MM.1S (cell line): ENCODE results near the gene HYAL4.

ENCODE experiments used
- DNase-seq: peaks from one replicate; pipeline ENCODE4 v3.0.0-alpha.2; 2015
- H2AFZ ChIP-seq: fragments of 300-600 bp; sonication (generic); 2 replicates; pipeline ENCODE4 v1.6.0; 2016; ENCODE audit warnings: antibody characterized with exemption, low read length
- H3F3A ChIP-seq: fragments of 300-600 bp; sonication (generic); 2 replicates; pipeline ENCODE4 v1.6.1; 2016; ENCODE audit warnings: mild to moderate bottlenecking, antibody characterized with exemption, low read length, moderate library complexity, mixed read lengths; ENCODE audit not compliant: insufficient read depth
- H3K27ac ChIP-seq: fragments of 300-600 bp; sonication (generic); 2 replicates; pipeline ENCODE4 v1.5.1; 2016; ENCODE audit warnings: mild to moderate bottlenecking, low read length
- H3K27me3 ChIP-seq: fragments of 300-600 bp; sonication (generic); replicated peaks from 2 replicates; pipeline ENCODE4 v1.6.0; 2016; ENCODE audit warnings: low read length; ENCODE audit not compliant: insufficient read depth
- H3K36me3 ChIP-seq: fragments of 300-600 bp; sonication (generic); replicated peaks from 2 replicates; pipeline ENCODE4 v1.6.1; 2016; ENCODE audit warnings: mild to moderate bottlenecking, low read length, mixed read lengths; ENCODE audit not compliant: insufficient read depth
- H3K4me1 ChIP-seq: fragments of 300-600 bp; sonication (generic); 2 replicates; pipeline ENCODE4 v1.6.1; 2016; ENCODE audit warnings: low read length, mixed read lengths
- H3K4me2 ChIP-seq: fragments of 300-600 bp; sonication (generic); 2 replicates; pipeline ENCODE4 v1.6.0; 2016; ENCODE audit warnings: low read depth, low read length
- H3K4me3 ChIP-seq: fragments of 300-600 bp; sonication (generic); 2 replicates; pipeline ENCODE4 v1.5.1; 2016; ENCODE audit warnings: low read length, mixed read lengths
- H3K79me2 ChIP-seq: fragments of 300-600 bp; sonication (generic); 2 replicates; pipeline ENCODE4 v1.6.1; 2016; ENCODE audit warnings: mixed run types, low read length, mixed read lengths
- H3K9ac ChIP-seq: fragments of 300-600 bp; sonication (generic); 2 replicates; pipeline ENCODE4 v1.6.1; 2016; ENCODE audit warnings: low read length, mixed read lengths
- H3K9me2 ChIP-seq: fragments of 300-600 bp; sonication (generic); replicated peaks from 2 replicates; pipeline ENCODE4 v1.6.1; 2016; ENCODE audit warnings: mild to moderate bottlenecking, low read length, mixed read lengths; ENCODE audit not compliant: insufficient read depth
- H3K9me3 ChIP-seq: fragments of 300-600 bp; sonication (generic); replicated peaks from 2 replicates; pipeline ENCODE4 v1.6.1; 2016; ENCODE audit warnings: mild to moderate bottlenecking, low read length, mixed read lengths; ENCODE audit not compliant: insufficient read depth
- H4K20me1 ChIP-seq: fragments of 300-600 bp; sonication (generic); 2 replicates; pipeline ENCODE4 v1.6.1; 2016; ENCODE audit warnings: mild to moderate bottlenecking, low read length, moderate library complexity, mixed read lengths; ENCODE audit not compliant: insufficient read depth
- EZH2 ChIP-seq: fragments of 300-600 bp; sonication (generic); optimal IDR thresholded peaks from 2 replicates; pipeline ENCODE3; 2017; ENCODE audit warnings: low read depth, mild to moderate bottlenecking, antibody characterized with exemption, low read length, mixed read lengths
- EZH2phosphoT487 ChIP-seq: fragments of 300-600 bp; sonication (generic); IDR thresholded peaks from 2 replicates; pipeline ENCODE4 v1.6.1; 2018; ENCODE audit warnings: antibody characterized with exemption, low read length
- TF ChIP-seq, protein P1 (sequence below): fragments of 300-600 bp; sonication (generic); IDR thresholded peaks from 2 replicates; pipeline ENCODE4 v1.5.1; 2016; ENCODE audit warnings: antibody characterized with exemption, low read length, mixed read lengths

Gene HYAL4

GRCh38 chr7:123860848-123861247 is 15.9 kb downstream of the HYAL4 start:
- H3K36me3 ChIP-seq = no peaks in the 10 kb centered on the region
- H3K9me3 ChIP-seq = no peaks in the 10 kb centered on the region
- H3F3A ChIP-seq = no peaks in the 10 kb centered on the region
- no peak overlapping the region for H3K4me2 ChIP-seq
- H3K4me1 ChIP-seq = no peaks in the 10 kb centered on the region
- no peak overlapping the region for H3K9ac ChIP-seq
- H2AFZ ChIP-seq = no peak overlapping the region
- no peak for DNase-seq
- H4K20me1 ChIP-seq = no peaks in the 10 kb centered on the region
- no peaks in the 10 kb centered on the region for H3K79me2 ChIP-seq
- no peaks in the 10 kb centered on the region for H3K27me3 ChIP-seq
- no peak overlapping the region for H3K27ac ChIP-seq
- no peak overlapping the region for H3K4me3 ChIP-seq
- H3K9me2 ChIP-seq = no peaks in the 10 kb centered on the region
- TF ChIP-seq, protein P1, sequence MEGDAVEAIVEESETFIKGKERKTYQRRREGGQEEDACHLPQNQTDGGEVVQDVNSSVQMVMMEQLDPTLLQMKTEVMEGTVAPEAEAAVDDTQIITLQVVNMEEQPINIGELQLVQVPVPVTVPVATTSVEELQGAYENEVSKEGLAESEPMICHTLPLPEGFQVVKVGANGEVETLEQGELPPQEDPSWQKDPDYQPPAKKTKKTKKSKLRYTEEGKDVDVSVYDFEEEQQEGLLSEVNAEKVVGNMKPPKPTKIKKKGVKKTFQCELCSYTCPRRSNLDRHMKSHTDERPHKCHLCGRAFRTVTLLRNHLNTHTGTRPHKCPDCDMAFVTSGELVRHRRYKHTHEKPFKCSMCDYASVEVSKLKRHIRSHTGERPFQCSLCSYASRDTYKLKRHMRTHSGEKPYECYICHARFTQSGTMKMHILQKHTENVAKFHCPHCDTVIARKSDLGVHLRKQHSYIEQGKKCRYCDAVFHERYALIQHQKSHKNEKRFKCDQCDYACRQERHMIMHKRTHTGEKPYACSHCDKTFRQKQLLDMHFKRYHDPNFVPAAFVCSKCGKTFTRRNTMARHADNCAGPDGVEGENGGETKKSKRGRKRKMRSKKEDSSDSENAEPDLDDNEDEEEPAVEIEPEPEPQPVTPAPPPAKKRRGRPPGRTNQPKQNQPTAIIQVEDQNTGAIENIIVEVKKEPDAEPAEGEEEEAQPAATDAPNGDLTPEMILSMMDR = no peak
- no peak for TF ChIP-seq EZH2

DNA sequence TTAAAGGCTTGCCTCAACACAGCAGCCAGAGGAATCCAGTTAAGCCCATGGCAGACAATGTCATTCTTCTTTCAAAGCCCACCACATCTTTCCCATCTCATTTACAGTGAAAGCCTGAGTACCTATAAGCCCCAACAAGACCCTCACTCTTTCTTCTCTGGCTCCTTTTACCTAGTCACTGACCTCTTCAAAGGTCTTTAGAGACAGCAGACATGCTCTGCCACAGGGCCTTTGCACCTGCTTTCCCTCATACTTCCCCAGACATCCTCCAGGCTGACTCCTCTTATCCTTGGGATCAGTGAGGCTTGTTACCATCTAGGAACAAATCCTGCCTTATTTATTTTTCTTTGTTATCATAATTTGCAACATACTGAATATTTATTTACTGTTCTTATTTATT is 17.8 kb downstream of the HYAL4 start:
- Histone ChIP-seq H3K9me3 (no peaks in the 10 kb centered on the region), H3K4me1 (peaks cover 9% of the 10 kb centered on the region; the same call in 1 of the 2 replicates), H3K27me3 (no peaks in the 10 kb centered on the region), H3F3A (no peaks in the 10 kb centered on the region), H3K4me3 (no peak overlapping the region), H3K9ac (no peak overlapping the region), H4K20me1 (no peaks in the 10 kb centered on the region), H3K36me3 (no peaks in the 10 kb centered on the region), H3K4me2 (no peak overlapping the region), H3K79me2 (no peaks in the 10 kb centered on the region), H2AFZ (no peak overlapping the region), H3K27ac (no peak overlapping the region), H3K9me2 (no peaks in the 10 kb centered on the region)
- TF ChIP-seq, protein P1 = no peak
- no peak for TF ChIP-seq EZH2
- TF ChIP-seq EZH2phosphoT487 = no peak
- no peak for DNase-seq

DNA sequence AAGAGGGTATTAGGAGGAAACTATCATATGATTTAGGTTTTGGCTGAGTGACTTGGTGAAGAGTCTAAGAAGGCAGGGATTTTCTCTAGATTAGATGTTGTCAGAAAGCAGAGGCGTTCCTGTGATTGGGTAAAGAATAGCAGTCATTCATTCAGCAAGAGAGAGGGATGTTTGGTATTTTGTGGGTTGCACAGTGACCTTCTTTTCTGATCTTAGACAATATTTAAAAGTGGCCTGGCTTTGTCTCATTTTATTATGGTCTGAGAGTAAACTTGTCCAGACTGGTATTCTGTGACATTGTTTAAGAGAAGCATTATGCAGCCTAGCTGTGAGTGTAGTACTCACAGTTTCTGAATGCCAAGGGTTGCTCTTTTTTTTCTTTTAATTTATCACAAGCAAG is 18.5 kb downstream of the HYAL4 start:
- peaks cover 9% of the 10 kb centered on the region; the same call in 1 of the 2 replicates for H3K4me1 ChIP-seq
- no peak overlapping the region for H2AFZ ChIP-seq
- H3F3A ChIP-seq = no peaks in the 10 kb centered on the region
- no peak for DNase-seq
- H3K79me2 ChIP-seq = no peaks in the 10 kb centered on the region
- H3K27me3 ChIP-seq = no peaks in the 10 kb centered on the region
- no peaks in the 10 kb centered on the region for H3K9me3 ChIP-seq
- H3K27ac ChIP-seq = no peak overlapping the region
- no peaks in the 10 kb centered on the region for H3K9me2 ChIP-seq
- H3K4me2 ChIP-seq = no peak overlapping the region
- no peaks in the 10 kb centered on the region for H4K20me1 ChIP-seq
- no peak overlapping the region for H3K4me3 ChIP-seq
- TF ChIP-seq EZH2phosphoT487 (no peak), EZH2 (no peak)
- TF ChIP-seq, protein P1 = no peak
- H3K36me3 ChIP-seq = no peaks in the 10 kb centered on the region
- H3K9ac ChIP-seq = no peak overlapping the region
